A549 (cell line): ENCODE data around the gene MRM3. TPM values are rescaled to one million over a fixed set of nuclear protein-coding genes. Genes with fewer than 3 reads are reported as not detected.

Experiments
- ATAC-seq, 2 experiments: fragments of 200-7000 bp in 1 of 2; fragments of >200 bp in 1 of 2; cut with Nextera tagmentation in 1 of 2; cut with Tn5 transposase in 1 of 2; 3 replicates each; pipeline versions ENCODE4 v1.8.0 to v1.9.1; 2018 to 2020; ENCODE audit warnings: mild to moderate bottlenecking in 1 of 2, moderate library complexity in 1 of 2
- CTCF ChIA-PET: fragments of 300-600 bp; sonication (Branson Sonifier 250); formaldehyde crosslinking; extraction: SDS; loops from one replicate; lab custom pipeline; 2021; ENCODE audit warnings: antibody characterized with exemption, inconsistent platforms; lab: Yijun Ruan, JAX
- POLR2A ChIA-PET: fragments of 350-600 bp; formaldehyde crosslinking; extraction: SDS; loops from one replicate; lab custom pipeline; 2021; ENCODE audit warnings: antibody characterized with exemption, inconsistent platforms; lab: Yijun Ruan, JAX
- DNase-seq, 2 experiments: peaks; one replicate each; pipeline versions ENCODE4 v3.0.0 to v3.0.0-alpha.2; 2011 to 2016; ENCODE audit warnings: low read depth in 1 of 2, low spot score in 1 of 2
- FAIRE-seq: peaks from 2 replicates; lab custom pipeline; 2011; peaks lifted over from hg19 to GRCh38; lab: Jason Lieb, UNC
- H3K27ac ChIP-seq, 2 experiments: fragments of >200 bp; sonication (Bioruptor Twin); formaldehyde crosslinking; 3 replicates each; pipeline ENCODE4 v1.5.1; 2016 to 2017
- H3K4me1 ChIP-seq: fragments of >200 bp; sonication (Bioruptor Twin); formaldehyde crosslinking; 3 replicates; pipeline ENCODE4 v1.6.1; 2016
- H3K4me2 ChIP-seq: fragments of >200 bp; sonication (Bioruptor Twin); formaldehyde crosslinking; 3 replicates; pipeline ENCODE4 v1.6.1; 2016
- H3K4me3 ChIP-seq: fragments of >200 bp; sonication (Bioruptor Twin); formaldehyde crosslinking; 3 replicates; pipeline ENCODE4 v1.5.1; 2016
- H3K9me3 ChIP-seq: fragments of >200 bp; sonication (Bioruptor Twin); formaldehyde crosslinking; 3 replicates; pipeline ENCODE4 v1.6.1; 2016
- CBX2 ChIP-seq: fragments of 200-600 bp; sonication (generic); IDR thresholded peaks from 2 replicates; pipeline ENCODE4 v1.6.1; 2016; ENCODE audit warnings: low read depth, mild to moderate bottlenecking, borderline replicate concordance
- ESRRA ChIP-seq: fragments of 150-350 bp; IDR thresholded peaks from 2 replicates; pipeline ENCODE4 v1.6.1; 2014; ENCODE audit warnings: mild to moderate bottlenecking, low read length, borderline replicate concordance
- HEYL ChIP-seq: fragments of 250-450 bp; sonication (Bioruptor Pico); IDR thresholded peaks from 2 replicates; pipeline ENCODE4 v1.8.0; 2021; ENCODE audit warnings: mild to moderate bottlenecking, moderate library complexity
- KDM5A ChIP-seq: fragments of 200-600 bp; sonication (generic); IDR thresholded peaks from 2 replicates; pipeline ENCODE4 v1.6.1; 2016; ENCODE audit warnings: antibody characterized with exemption, mild to moderate bottlenecking
- ZC3H11A ChIP-seq: fragments of 450-650 bp; IDR thresholded peaks from 2 replicates; pipeline ENCODE4 v1.6.1; 2014; ENCODE audit warnings: antibody characterized with exemption, mild to moderate bottlenecking
- WGBS: methylation state at CpG from one replicate; pipeline ENCODE4 v1.1.6; 2017; ENCODE audit errors: missing lambda C conversion rate; 5-methylcytosine and 5-hydroxymethylcytosine counted together
- polyA plus RNA-seq, 4 experiments: library from polyadenylated mRNA; depleted of rRNA in 3 of 4; stranded (reverse); fragments of >200 nt; fragmentation: RNase III in 1 of 4; extraction: RNeasy Plus Mini Kit Qiagen cat#74134 plus additional on column Dnase treatment in 1 of 4; gene quantifications; 2 replicates in 3 of 4; 3 replicates in 1 of 4; pipeline ENCODE4 v1.2.3, GENCODE V29; 2011 to 2017

Gene MRM3
- polyA plus RNA-seq, 2 of the 4 experiments (the other 2 are of a cell fraction): 38.8 to 47.1 TPM

DNA sequence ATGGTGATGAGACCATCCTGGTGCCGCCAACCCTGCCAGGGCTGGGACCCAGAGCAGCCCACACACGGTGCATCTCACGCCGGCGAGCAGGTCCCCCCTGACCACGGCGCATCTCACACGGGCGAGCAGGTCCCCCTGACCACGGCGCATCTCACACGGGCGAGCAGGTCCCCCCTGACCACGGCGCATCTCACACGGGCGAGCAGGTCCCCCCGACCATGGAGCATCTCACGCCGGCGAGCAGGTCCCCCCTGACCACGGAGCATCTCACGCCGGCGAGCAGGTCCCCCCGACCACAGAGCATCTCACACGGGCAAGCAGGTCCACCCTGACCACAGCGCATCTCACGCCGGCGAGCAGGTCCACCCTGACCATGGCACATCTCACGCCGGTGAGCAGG lies 59.2 kb downstream of the MRM3 start:
- Histone ChIP-seq H3K4me1 (no peaks in the 10 kb centered on the region), H3K4me3 (no peak overlapping the region), H3K4me2 (no peak overlapping the region), H3K27ac (no peak overlapping the region), H3K9me3 (no peaks in the 10 kb centered on the region)
- ATAC-seq: peak in 1 of 2 experiments; percentile 59; a peak in 1 of 6 replicates
- no peak for TF ChIP-seq HEYL (CRISPR knock-in tag)
- TF ChIP-seq ESRRA: no peak
- TF ChIP-seq KDM5A: no peak
- TF ChIP-seq CBX2: no peak
- TF ChIP-seq ZC3H11A: no peak
- no peak for FAIRE-seq
- POLR2A ChIA-PET: no interaction called here
- 75% methylated on average over 24 of the region's 33 CpGs for WGBS
- no peak for DNase-seq
- CTCF ChIA-PET: no interaction called here

Other genes with a start within 250 kb of the MRM3 start
- 32.1 and 34.2 TPM in 2 replicates for gene VPS53, start 67.5 kb upstream of the MRM3 start, polyA plus RNA-seq (2011; rRNA removed)
- 20.0 to 21.7 TPM (median 21.5 TPM) in 3 replicates for gene VPS53, start 67.5 kb upstream of the MRM3 start, polyA plus RNA-seq (2017; fragmentation: RNase III; extraction: RNeasy Plus Mini Kit Qiagen cat#74134 plus additional on column Dnase treatment)
- 29.5 and 35.1 TPM in 2 replicates for gene TLCD3A, start 49.8 kb upstream of the MRM3 start, polyA plus RNA-seq (2011; rRNA removed)
- 28.5 to 31.5 TPM (median 30.8 TPM) in 3 replicates for gene TLCD3A, start 49.8 kb upstream of the MRM3 start, polyA plus RNA-seq (2017; fragmentation: RNase III; extraction: RNeasy Plus Mini Kit Qiagen cat#74134 plus additional on column Dnase treatment)
- 36.1 and 51.8 TPM in 2 replicates for gene GEMIN4, start 30.1 kb upstream of the MRM3 start, polyA plus RNA-seq (2011; rRNA removed)
- gene GEMIN4, start 30.1 kb upstream of the MRM3 start, polyA plus RNA-seq (2017; fragmentation: RNase III; extraction: RNeasy Plus Mini Kit Qiagen cat#74134 plus additional on column Dnase treatment): 45.5 to 49.0 TPM (median 47.6 TPM) in 3 replicates
- 98.3 and 133 TPM in 2 replicates for gene GLOD4, start 73 bp upstream of the MRM3 start, polyA plus RNA-seq (2011; rRNA removed)
- 119 to 141 TPM (median 132 TPM) in 3 replicates for gene GLOD4, start 73 bp upstream of the MRM3 start, polyA plus RNA-seq (2017; fragmentation: RNase III; extraction: RNeasy Plus Mini Kit Qiagen cat#74134 plus additional on column Dnase treatment)
- gene NXN, start 197.4 kb downstream of the MRM3 start, polyA plus RNA-seq (2011; rRNA removed): 22.2 and 24.6 TPM in 2 replicates
- 31.1 to 37.2 TPM (median 32.3 TPM) in 3 replicates for gene NXN, start 197.4 kb downstream of the MRM3 start, polyA plus RNA-seq (2017; fragmentation: RNase III; extraction: RNeasy Plus Mini Kit Qiagen cat#74134 plus additional on column Dnase treatment)
- 14.7 and 15.8 TPM in 2 replicates for gene TIMM22, start 214.8 kb downstream of the MRM3 start, polyA plus RNA-seq (2011; rRNA removed)
- gene TIMM22, start 214.8 kb downstream of the MRM3 start, polyA plus RNA-seq (2017; fragmentation: RNase III; extraction: RNeasy Plus Mini Kit Qiagen cat#74134 plus additional on column Dnase treatment): 21.3 to 22.4 TPM (median 22.1 TPM) in 3 replicates